RPMI7951 (cell line): ENCODE results near the gene VGLL1. TPM values are rescaled to one million over a fixed set of nuclear protein-coding genes. Genes with fewer than 3 reads are reported as not detected.

Experiments
- DNase-seq: peaks from one replicate; pipeline ENCODE4 v3.0.0-alpha.2; 2012; ENCODE audit warnings: low read depth
- total RNA-seq: library from RNA; depleted of rRNA; stranded (reverse); fragments of >200 nt; shearing (Covaris generic); gene quantifications from 2 replicates; pipeline ENCODE4 v1.2.3, GENCODE V29; 2014; rRNA removed

VGLL1 gene
- total RNA-seq, 1 experiment from 2014 or later, result not detected

DNA sequence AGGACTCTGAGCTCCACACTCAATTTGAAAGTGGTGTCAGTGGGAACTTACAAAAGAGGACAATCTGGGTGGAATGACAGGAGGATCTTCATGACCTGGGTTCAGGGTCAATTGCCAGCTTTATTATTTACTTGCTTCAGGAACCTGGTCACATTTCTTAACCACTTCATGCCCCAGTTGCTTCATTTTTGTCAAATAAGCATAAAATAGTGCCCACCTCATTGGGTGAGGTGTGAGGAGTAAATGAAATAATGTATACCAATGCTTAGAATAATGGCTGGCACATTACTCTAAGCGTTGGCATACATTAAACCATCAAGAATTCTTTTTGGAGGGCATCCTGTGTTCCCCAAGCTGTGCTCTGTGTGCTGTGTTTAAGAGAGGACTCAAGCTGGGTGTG is 19.4 kb downstream of the VGLL1 start:
- DNase-seq, result no peak

DNA sequence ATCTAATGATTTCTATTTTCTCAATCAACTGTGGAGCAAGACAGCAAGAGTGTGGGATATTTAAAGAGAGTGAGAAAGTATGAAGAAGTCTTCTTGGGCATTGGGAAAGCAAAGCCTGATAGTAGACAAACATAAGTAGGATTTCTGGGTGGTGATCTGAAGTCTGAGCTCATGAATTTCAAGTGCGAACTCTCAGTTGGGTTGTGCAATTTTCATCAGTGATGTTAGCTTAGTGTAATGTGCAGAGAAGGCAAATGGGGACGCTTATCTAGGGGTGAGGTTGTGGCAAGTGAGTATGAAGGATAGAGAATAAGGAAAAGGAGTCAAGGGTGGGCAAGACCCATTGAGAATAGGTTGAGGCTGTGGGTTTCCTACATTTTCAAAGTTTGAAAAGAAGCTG is 23.7 kb downstream of the VGLL1 start:
- no peak for DNase-seq

DNA sequence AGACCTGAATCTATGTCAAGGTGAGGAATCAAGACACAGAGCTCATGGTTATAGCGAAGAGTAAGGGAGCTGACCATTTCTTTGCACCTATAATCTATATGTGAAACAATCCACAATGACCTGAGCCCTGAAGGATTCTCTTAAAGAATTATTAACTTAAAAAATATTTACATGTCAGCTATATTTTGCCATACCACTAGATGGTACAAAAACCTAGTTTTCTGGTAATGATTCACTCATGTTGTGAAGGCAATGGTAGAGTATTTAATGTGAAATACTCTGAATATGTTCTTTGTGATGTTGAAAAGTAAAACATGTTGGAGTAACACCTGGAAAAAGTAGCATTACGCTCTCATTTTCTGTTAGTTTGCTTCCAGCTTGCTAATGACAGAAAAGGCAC is 40.0 kb downstream of the VGLL1 start:
- DNase-seq, result no peak

DNA sequence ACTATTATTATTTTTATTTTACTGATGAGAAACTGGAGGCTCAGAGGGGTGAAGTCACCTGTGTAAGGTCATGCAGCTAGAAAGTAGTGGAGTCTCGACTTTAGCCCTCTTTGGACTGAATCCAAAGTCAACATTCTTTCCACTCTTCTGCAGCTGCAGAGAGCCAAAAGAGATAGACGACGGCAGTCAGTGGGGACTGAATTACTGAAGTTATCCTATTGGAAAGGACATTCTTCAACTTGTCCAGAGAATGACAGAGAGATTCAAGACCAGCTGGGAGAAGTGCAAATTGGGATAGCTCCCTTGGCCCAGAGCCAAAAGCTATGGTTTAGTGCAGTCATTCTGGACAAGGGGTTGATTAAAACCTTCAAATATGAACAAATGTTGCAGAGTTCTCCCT is 42.5 kb downstream of the VGLL1 start:
- no peak for DNase-seq

DNA sequence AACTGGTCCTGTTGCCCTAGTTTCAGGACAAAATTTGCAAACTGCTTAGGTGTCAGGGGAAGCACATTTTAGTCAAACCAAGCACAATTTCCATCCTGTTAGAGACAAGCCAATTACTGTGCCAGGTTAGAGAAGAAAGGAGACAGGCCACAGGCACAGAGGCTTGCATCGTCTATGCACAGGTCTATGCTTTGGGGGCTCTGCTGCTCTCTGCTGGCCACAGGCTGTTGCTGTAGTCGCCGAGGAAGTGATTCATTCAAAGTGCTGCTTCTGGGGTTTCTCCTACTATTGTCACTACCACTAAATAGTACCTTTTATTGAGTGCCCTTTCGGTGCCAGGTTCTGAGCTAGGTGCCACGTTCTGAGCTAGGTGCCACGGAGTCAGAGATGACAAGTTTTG is 45.5 kb downstream of the VGLL1 start:
- DNase-seq, result peak; percentile 20

DNA sequence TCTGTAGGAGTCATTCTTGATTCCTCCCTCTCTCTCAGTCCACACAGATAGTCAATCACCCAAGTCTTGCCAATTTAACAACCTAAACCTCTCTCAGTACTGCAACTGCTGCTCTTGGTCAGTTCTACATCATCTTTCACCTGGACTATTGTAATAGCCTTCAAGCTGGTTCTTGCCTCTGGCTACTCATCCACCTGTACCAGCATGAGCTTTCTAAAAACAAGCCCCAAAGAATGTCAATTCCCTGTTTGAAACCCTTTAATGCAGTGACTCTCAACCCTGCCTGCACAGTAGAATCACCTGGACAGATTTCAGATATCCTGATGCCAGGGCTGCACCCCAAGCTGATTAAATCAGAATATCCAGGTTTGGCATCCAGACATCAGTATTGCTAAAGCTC is 48.3 kb downstream of the VGLL1 start:
- DNase-seq, result no peak

DNA sequence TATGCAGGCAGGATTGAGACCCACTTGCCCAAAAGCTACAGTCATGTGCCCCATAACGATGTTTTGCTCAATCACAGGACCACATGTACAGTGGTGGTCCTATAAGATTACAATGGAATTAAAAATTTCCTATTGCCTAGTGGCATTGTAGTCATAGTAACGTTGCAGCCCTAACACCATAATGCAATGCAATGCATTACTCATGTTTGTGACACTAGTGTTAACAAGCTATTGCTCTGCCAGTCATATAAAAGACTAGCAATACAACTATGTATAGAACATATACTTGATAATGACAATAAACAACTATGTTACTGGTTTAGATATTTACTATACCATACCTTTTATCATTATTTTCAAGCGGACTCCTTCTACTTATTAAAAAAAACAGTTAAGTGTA is 50.6 kb downstream of the VGLL1 start:
- no peak for DNase-seq

- DNase-seq, result no peak
Measured at GRCh38 chrX:136584545-136584944, 52.5 kb downstream of the VGLL1 start.

DNA sequence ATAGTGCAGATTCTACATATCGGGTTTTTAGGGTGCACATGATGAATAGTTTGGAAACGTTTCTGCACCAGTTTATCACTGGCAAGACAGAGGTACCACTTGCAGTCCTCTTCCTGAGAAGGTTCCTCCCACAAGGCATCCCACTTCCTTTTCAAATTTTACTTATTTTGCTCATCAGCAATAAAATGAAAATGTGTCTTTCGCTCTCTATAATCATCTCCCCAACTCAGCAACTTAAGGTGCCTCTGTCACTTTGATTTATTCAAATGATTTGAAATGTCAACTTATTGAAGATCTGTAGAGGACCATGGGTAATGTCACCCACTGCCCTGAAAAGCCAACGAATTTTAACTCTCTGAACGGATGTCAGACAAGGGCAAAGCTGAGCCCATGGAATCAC is 53.2 kb downstream of the VGLL1 start:
- DNase-seq, result no peak

GRCh38 chrX:136585960-136586359 is 53.9 kb downstream of the VGLL1 start:
- DNase-seq, result no peak

DNA sequence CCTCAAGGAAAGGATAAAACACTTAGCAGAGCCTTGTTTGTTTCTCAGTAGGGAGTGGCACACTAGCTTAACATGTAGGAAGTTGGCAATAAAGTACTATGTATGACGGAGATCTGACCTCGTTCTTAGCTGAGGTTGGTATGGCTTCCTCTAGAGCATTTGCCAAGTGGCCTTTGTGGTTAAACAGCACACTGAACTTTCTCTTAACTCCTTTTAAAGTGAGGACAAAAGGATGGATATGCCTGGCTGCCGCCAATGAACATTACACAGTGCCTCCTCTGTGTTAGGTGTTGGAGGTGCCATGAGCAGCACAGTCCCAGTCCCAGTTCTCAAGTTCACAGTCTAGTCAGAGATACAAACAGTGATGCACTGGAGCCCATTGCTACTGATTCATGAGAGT is 54.4 kb downstream of the VGLL1 start:
- DNase-seq, result peak; percentile 3

- DNase-seq, result no peak
Measured at GRCh38 chrX:136587532-136587931, 55.5 kb downstream of the VGLL1 start.

- no peak for DNase-seq
Measured at GRCh38 chrX:136588036-136588435, 56.0 kb downstream of the VGLL1 start.

GRCh38 chrX:136589966-136590365 is 58.0 kb downstream of the VGLL1 start:
- peak; percentile 6 for DNase-seq

DNA sequence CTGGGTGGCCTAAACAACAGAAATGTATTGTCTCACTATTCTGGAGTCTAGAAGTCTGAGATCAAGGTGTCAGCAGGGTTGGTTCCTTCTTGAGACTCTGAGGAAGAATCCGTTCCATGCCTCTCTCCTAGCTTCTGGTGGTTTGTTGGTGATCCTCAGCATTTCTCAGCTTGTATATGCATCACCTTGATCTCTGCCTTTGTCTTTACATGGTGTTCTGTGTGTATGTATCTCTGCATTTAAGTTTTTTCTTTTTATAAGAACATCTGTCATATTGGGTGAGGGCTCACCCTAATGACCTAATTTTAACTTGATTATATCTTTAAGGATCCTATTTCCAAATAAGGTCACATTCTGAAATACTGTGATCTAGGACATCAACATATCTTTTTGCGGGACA is 65.3 kb downstream of the VGLL1 start:
- DNase-seq, result no peak

DNA sequence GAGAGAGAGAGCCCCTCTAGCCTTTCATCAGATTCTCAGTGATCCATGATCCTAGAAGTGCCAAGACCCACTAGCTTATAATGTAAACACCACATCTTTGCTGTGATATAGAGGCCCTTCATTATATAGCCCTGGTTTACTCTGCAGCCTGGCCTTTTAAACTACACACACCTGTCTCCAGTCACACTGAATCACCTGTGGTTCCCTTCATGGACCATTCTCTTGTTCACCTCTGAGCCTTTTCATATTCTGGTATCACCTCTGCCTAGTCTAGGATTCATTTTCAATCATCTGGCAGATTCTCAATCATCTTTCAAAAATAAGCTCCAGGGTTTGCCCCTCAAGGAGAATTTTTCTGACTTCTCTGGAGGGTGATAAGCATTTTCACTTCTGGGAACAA is 65.9 kb downstream of the VGLL1 start:
- DNase-seq, result no peak

DNA sequence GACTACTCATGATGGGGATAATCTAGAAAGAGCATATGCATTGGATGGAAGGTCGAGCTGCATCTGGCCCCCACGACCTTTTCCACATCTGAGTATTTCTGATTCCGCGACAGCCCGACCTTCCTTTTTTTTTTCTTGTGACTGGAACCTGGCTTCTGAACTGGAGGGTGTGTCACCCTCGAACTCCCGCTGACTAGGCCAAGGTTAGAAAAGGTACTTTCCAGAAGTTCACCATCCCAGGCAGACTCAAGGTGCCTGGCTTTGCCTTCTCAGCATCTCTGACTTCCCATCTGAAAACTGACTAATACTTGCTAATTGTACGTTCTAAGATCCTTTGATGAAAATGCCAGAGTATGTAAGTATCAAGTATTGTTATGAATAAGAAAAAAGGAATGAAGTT is 66.6 kb downstream of the VGLL1 start:
- DNase-seq, result no peak

DNA sequence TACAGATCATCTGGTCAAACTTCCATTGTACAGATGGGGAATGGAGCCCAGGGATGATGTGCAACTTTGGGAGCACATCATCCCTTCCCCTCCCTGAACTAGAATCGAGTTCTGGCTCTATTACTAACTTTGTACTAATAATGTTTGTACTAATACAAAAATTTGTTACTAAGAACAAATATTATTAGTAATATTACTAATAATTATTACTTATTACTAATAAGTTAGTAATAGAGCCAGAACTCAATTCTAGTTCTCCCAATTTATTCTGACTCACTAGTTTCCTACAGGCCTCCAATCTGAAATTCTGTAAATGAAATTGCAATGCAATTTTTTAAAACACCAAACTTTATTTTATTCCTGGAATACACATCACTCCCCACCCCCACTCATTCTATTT is 68.0 kb downstream of the VGLL1 start:
- no peak for DNase-seq

Other genes starting within 250 kb of the VGLL1 start
- gene ADGRG4, start 231.3 kb upstream of the VGLL1 start, total RNA-seq, result not detected in 2 replicates
- gene BRS3, start 44.3 kb upstream of the VGLL1 start, total RNA-seq, result not detected in 2 replicates
- gene HTATSF1, start 34.6 kb upstream of the VGLL1 start, total RNA-seq, result 36.9 and 38.6 TPM in 2 replicates
- not detected in 2 replicates for gene CD40LG, start 115.9 kb downstream of the VGLL1 start, total RNA-seq
- gene ARHGEF6, start 248.7 kb downstream of the VGLL1 start, total RNA-seq, result 3.5 and 3.7 TPM in 2 replicates